Measurements from ENCODE around the gene IFI30. TPM values are rescaled to one million over a fixed set of nuclear protein-coding genes. Genes with fewer than 3 reads are reported as not detected.

Gene IFI30
- total RNA-seq, 4 donors from 2014 or later, result 22.4 to 92.8 (median 42.9) TPM

GRCh38 chr19:18172331-18173053, 1.1 kb upstream of the IFI30 start:
- intact Hi-C loops (cut with DNase I), result no loop called here
- no peaks in the 10 kb centered on the region for H3K27me3 ChIP-seq
- H3K27ac ChIP-seq (replicated peaks in 1 of 4), result peak overlapping the region; percentile 18 to 72 (median 60)
- no peak for DNase-seq (ENCODE audit: extremely low spot score)
- H3K4me1 ChIP-seq, result peaks cover 15 to 34% (median 26%) of the 10 kb centered on the region in 4 donors
- H3K36me3 ChIP-seq, result peaks cover 10 to 26% (median 22%) of the 10 kb centered on the region in 4 donors
- TF ChIP-seq CTCF (IDR thresholded peaks at IDR 0.05) (no peak), EP300 (IDR thresholded peaks at IDR 0.05) (no peak), POLR2AphosphoS5 (IDR thresholded peaks at IDR 0.05) (no peak), POLR2A (IDR thresholded peaks at IDR 0.05; ENCODE audit: low read depth) (no peak)
- no peaks in the 10 kb centered on the region for H3K9me3 ChIP-seq
- no peak overlapping the region for H3K4me3 ChIP-seq
- 67% methylated on average over 4 of the region's 7 CpGs for WGBS

- TF ChIP-seq POLR2A (IDR thresholded peaks at IDR 0.05; ENCODE audit: low read depth) (no peak), POLR2AphosphoS5 (IDR thresholded peaks at IDR 0.05) (no peak), EP300 (IDR thresholded peaks at IDR 0.05) (no peak), CTCF (IDR thresholded peaks at IDR 0.05) (no peak)
- Histone ChIP-seq H3K27ac (replicated peaks in 1 of 4) (peak overlapping the region; percentile 29 to 72 (median 60)), H3K9me3 (no peaks in the 10 kb centered on the region), H3K36me3 (peaks cover 6 to 20% (median 17%) of the 10 kb centered on the region in 4 donors), H3K27me3 (no peaks in the 10 kb centered on the region), H3K4me1 (peaks cover 15 to 34% (median 26%) of the 10 kb centered on the region in 4 donors), H3K4me3 (peak overlapping the region; percentile 63 to 83 (median 72))
- DNase-seq (ENCODE audit: extremely low spot score), result no peak
- 40% methylated on average over 1 of the region's 18 CpGs for WGBS
- intact Hi-C loops (cut with DNase I), result no loop called here
These were observed 500 bp upstream of the IFI30 start for GRCh38 chr19:18173054-18173571.

- DNase-seq (ENCODE audit: extremely low spot score), result no peak
These were observed 1.4 kb downstream of the IFI30 start for GRCh38 chr19:18174983-18175382.

GRCh38 chr19:18176367-18177310, 3.0 kb downstream of the IFI30 start:
- Histone ChIP-seq H3K27me3 (no peaks in the 10 kb centered on the region), H3K9me3 (no peaks in the 10 kb centered on the region), H3K27ac (replicated peaks in 1 of 4) (no peak overlapping the region), H3K36me3 (no peaks in the 10 kb centered on the region), H3K4me1 (peaks cover 15 to 28% (median 22%) of the 10 kb centered on the region in 4 donors), H3K4me3 (no peak overlapping the region)
- intact Hi-C loops (cut with DNase I), result no loop called here
- WGBS, result 81% methylated on average over 8 of the region's 19 CpGs
- TF ChIP-seq CTCF (IDR thresholded peaks at IDR 0.05), result no peak
- TF ChIP-seq POLR2AphosphoS5 (IDR thresholded peaks at IDR 0.05), result no peak
- TF ChIP-seq POLR2A (IDR thresholded peaks at IDR 0.05; ENCODE audit: low read depth), result no peak
- TF ChIP-seq EP300 (IDR thresholded peaks at IDR 0.05), result no peak
- DNase-seq (ENCODE audit: extremely low spot score), result no peak

More at GRCh38 chr19:18174983-18175382, 1.4 kb downstream of the IFI30 start:
- intact Hi-C loops (cut with DNase I), result no loop called here
- H3K36me3 ChIP-seq, result peaks cover 0 to 1% (median under 1%) of the 10 kb centered on the region in 4 donors
- H3K27ac ChIP-seq (replicated peaks in 1 of 4), result no peak overlapping the region
- no peaks in the 10 kb centered on the region for H3K27me3 ChIP-seq
- WGBS, result 87% methylated on average over 10 of the region's 11 CpGs
- no peaks in the 10 kb centered on the region for H3K9me3 ChIP-seq
- TF ChIP-seq CTCF (IDR thresholded peaks at IDR 0.05), result no peak
- no peak for TF ChIP-seq POLR2AphosphoS5 (IDR thresholded peaks at IDR 0.05)
- TF ChIP-seq POLR2A (IDR thresholded peaks at IDR 0.05; ENCODE audit: low read depth), result no peak
- no peak for TF ChIP-seq EP300 (IDR thresholded peaks at IDR 0.05)
- peak overlapping the region; percentile 63 to 83 (median 72) for H3K4me3 ChIP-seq
- peaks cover 15 to 34% (median 26%) of the 10 kb centered on the region in 4 donors for H3K4me1 ChIP-seq
